ENCODE measurements around the gene CCDC141.

The CCDC141 gene

DNA sequence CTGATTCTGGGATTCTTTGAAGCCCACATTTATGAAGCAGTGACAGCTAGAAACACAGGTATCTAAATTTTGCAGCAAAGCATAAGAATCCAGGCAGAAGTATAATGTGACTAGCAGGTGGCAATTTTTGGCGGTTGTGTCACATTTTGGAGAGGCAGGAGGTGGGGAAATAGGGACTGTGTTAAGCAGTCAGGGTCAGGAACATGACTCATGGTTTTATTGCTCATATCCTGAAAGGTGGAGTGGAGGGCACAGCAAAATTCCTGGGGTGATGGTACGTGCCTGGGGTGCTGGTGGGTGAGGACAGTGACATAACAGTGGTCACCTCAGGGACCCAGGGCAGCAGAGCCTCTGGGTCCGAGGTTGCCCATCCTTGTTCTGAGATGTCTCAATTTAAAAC, 179.2 kb downstream of the CCDC141 start:
- peak; percentile 51 for DNase-seq (ENCODE audit: low spot score)

GRCh38 chr2:178865999-178866398, 183.9 kb downstream of the CCDC141 start:
- DNase-seq (ENCODE audit: low spot score) = no peak

- DNase-seq (ENCODE audit: low spot score) = peak; percentile 90
Measured at GRCh38 chr2:178865146-178865936, 184.6 kb downstream of the CCDC141 start.

- peak; percentile 96 for DNase-seq (ENCODE audit: low spot score)
Measured at GRCh38 chr2:178863856-178864620, 185.9 kb downstream of the CCDC141 start.

DNA sequence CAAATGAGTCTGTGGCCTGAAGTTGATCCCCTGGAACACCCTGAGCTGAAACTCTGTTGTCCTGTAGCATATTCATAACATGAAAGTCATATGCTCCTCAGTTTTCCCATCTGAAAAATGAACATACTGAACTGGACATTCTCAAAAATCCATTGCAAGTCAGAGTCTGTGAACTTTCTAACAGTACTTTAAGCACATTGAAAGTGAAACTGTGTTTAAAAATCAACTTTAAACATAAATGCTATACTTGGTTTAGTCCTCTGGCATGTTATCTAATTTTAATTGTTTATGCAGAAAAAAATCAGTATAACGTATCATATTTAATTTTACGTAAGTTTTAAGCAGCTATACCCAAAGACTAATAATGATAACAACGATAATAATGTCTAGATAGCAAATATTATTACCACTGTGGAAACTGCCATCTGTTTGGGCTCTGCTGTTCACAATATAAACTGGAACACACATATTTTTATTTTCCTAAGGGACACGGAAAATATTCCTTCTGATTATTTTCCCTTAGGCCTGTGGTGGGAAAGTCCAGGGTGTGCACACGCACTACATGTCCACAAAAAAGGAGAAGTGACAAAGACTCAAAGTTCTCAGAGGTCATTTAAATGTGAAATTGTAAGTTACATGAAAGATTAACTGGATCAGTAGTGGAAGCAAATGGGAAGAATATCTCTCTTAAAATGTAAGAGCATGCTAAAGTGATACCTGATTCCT, 186.6 kb downstream of the CCDC141 start:
- DNase-seq (ENCODE audit: low spot score) = no peak

DNA sequence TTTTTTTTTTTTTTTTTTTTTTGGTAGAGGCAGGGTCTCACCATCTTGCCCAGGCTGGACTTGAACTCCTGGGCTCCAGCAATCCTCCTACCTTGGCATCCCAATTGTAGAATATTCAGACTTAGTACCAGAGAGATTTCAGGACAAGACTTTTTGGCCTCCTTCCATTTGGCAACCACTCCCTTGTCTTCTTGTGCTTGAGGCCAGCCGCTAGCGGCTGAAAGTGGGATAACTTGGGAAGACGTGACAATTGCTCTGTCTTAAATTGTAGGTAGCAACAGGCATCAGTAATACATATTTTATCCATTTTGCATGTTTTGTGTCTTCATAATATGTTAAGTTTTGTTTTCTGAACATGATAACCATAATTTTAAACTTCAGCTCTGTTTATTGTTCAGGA, 189.4 kb downstream of the CCDC141 start:
- no peak for DNase-seq (ENCODE audit: low spot score)

- DNase-seq (ENCODE audit: low spot score) = no peak
Measured at GRCh38 chr2:178859730-178860129, 190.2 kb downstream of the CCDC141 start.

GRCh38 chr2:178858896-178859625, 190.9 kb downstream of the CCDC141 start:
- no peak for DNase-seq (ENCODE audit: low spot score)

- no peak for DNase-seq (ENCODE audit: low spot score)
Measured at GRCh38 chr2:178855151-178855550, 194.8 kb downstream of the CCDC141 start.

DNA sequence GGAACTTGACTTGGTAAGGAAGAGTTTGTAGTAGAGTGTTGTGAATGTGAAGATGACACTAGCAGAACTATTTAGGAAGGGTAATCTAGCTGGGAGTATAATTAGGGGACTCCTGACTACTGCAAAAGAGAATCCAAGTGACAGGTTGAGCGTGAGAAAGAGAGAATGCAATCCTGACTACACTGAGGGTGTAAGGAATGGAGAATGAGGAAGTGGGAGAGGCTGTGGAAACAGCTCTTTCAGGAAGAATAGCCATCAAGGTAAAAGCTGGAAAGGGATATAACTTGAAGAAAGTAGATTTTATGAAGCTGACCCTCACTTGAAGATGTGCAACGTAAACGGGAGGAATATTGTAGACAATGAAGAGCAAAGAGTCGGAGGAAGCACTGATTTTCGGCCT, 201.6 kb downstream of the CCDC141 start:
- DNase-seq (ENCODE audit: low spot score) = no peak

DNA sequence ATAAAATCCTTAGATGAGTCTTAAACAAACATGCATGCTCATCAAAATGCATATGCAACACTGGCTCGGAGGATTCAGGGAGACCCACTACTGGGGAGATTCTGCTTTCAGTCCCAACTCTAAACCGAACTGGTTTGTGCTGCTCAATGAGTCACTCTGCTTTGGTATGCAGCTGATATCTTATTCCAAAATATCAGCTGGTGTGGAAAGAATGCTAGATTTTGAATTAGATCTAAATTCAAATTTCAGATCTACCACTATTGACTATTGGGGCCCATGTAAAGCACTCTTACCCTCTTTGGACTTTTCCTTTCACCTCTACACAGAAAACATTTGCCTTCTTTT, 203.5 kb downstream of the CCDC141 start:
- no peak for DNase-seq (ENCODE audit: low spot score)

- no peak for DNase-seq (ENCODE audit: low spot score)
Measured at GRCh38 chr2:178845566-178846457, 204.1 kb downstream of the CCDC141 start.

- no peak for DNase-seq (ENCODE audit: low spot score)
Measured at GRCh38 chr2:178844701-178845100, 205.2 kb downstream of the CCDC141 start.

DNA sequence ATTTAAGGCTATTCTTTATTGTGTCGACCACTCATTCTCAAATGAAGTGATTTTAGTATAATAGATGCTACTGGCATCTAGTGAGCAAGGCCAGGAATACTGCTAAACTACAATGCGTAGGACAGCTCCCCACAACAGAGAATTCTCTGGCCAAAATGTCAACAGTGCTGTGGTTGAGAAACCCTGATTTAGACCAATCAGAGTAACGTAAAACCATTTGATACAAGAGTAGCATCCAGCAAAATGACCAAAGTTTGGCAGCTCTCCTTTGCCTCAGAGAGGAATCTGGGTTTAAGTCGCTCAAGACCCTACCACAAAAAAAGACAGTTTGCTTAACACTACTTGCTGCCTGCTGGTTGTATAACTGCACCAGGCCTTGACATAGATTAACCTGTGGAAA, 205.7 kb downstream of the CCDC141 start:
- no peak for DNase-seq (ENCODE audit: low spot score)

- no peak for DNase-seq (ENCODE audit: low spot score)
Measured at GRCh38 chr2:178843697-178844096, 206.2 kb downstream of the CCDC141 start.

DNA sequence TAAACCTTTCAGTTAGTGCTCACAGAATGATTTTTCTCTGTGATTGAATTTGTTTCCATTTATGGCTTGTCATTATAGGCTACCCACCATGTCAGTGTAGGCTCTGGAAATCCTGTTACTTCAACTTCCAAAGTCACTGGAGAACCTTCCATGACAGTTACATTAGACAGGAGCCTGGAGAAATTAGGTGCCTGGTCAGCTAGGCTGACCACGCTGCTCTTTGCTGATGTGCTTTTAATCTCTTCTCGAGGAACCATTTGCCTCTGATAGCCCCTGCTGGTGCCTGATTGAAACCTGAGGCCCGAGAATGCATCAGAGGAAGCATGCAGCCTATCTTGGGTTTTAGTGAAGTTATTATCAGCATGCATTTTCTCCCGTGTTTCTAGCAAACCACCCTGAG, 213.1 kb downstream of the CCDC141 start:
- DNase-seq (ENCODE audit: low spot score) = no peak

DNA sequence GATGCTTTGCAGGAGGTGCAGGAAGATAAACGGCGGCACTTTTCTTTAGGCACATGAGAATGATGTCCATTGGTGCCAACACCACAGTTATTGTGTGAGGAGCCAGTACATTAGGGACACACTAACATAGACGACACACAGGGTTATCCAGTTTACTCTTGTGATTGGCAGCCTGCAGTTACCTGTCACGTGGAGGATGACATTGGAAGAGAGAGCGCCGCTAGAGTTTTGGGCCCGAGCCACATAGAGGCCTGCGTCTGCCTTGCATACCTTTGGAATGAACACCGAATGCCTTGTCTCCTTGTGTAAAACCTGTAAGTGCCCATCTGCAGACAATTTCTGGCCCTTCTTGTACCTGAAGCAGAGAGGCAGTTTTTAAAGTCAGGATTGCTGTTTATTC, 215.9 kb downstream of the CCDC141 start:
- no peak for DNase-seq (ENCODE audit: low spot score)

- no peak for DNase-seq (ENCODE audit: low spot score)
Measured at GRCh38 chr2:178833382-178833781, 216.6 kb downstream of the CCDC141 start.

DNA sequence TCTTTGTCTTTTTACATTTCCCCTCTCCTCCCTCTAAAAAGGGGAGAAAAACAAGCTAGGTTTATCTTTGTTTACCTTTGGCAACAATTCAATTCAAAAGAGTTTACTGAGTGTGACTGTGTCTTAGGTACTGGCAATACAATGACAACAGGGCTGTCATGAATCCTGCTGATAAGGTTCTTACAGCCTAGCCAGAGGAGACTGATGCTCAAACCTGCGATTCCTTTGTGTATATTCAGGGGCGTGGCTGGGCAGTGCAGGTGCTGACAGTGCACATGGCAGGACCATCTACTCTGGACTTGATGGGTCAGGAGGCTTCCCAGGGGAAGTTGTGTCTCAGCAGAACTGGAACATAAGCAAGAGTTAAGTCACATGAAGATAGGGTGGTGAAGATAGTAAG, 219.5 kb downstream of the CCDC141 start:
- DNase-seq (ENCODE audit: low spot score) = no peak

DNA sequence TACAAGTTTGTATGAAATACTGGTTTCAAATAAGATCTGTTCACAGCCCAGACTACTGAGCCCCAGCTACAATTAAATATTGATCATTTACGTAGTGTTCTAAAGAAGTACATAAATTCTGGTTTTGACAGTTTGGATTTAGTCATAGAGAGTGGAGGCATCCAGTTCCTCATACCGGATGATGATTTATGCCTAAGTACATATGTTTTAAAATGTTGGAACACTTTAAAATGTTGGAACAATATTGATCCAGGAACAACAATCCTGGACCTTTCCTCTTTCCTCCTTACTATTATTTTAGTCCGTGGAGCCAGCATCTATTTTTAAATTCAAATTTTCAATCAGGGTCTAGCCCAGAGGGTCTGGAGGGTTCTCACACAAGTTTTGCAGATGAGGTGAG, 220.0 kb downstream of the CCDC141 start:
- peak; percentile 38 for DNase-seq (ENCODE audit: low spot score)

- DNase-seq (ENCODE audit: low spot score) = peak; percentile 65
Measured at GRCh38 chr2:178829299-178829960, 220.5 kb downstream of the CCDC141 start.

All from kidney capillary endothelial cell (primary cell).